ENCODE data around the gene HIVEP1.

DNA sequence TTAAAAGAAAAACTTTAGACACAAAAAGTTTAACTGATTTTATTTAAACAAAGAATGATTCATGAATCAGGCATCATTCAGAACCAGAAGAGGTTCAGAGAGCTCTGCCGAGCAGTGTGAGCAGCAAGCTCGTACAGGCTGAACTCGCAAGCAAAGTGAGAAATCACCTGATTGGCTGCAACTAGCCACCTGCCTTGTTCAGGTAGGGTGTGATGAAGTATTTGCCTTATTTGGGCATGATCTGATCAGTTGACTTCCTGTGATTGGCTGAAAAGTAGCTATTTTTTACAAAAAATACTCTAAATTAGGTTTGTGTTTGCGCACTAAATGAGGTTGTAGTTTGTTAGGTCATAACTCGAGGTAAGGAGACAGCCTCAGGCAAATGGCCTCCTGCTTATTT lies 80.7 kb downstream of the HIVEP1 start:
- TF ChIP-seq, protein P1, sequence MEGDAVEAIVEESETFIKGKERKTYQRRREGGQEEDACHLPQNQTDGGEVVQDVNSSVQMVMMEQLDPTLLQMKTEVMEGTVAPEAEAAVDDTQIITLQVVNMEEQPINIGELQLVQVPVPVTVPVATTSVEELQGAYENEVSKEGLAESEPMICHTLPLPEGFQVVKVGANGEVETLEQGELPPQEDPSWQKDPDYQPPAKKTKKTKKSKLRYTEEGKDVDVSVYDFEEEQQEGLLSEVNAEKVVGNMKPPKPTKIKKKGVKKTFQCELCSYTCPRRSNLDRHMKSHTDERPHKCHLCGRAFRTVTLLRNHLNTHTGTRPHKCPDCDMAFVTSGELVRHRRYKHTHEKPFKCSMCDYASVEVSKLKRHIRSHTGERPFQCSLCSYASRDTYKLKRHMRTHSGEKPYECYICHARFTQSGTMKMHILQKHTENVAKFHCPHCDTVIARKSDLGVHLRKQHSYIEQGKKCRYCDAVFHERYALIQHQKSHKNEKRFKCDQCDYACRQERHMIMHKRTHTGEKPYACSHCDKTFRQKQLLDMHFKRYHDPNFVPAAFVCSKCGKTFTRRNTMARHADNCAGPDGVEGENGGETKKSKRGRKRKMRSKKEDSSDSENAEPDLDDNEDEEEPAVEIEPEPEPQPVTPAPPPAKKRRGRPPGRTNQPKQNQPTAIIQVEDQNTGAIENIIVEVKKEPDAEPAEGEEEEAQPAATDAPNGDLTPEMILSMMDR (IDR thresholded peaks at IDR 0.05): no peak
- no peak for TF ChIP-seq ZFX (IDR thresholded peaks at IDR 0.05; ENCODE audit: borderline replicate concordance)
